ENCODE data around the gene TCEA2.

TCEA2 gene

DNA sequence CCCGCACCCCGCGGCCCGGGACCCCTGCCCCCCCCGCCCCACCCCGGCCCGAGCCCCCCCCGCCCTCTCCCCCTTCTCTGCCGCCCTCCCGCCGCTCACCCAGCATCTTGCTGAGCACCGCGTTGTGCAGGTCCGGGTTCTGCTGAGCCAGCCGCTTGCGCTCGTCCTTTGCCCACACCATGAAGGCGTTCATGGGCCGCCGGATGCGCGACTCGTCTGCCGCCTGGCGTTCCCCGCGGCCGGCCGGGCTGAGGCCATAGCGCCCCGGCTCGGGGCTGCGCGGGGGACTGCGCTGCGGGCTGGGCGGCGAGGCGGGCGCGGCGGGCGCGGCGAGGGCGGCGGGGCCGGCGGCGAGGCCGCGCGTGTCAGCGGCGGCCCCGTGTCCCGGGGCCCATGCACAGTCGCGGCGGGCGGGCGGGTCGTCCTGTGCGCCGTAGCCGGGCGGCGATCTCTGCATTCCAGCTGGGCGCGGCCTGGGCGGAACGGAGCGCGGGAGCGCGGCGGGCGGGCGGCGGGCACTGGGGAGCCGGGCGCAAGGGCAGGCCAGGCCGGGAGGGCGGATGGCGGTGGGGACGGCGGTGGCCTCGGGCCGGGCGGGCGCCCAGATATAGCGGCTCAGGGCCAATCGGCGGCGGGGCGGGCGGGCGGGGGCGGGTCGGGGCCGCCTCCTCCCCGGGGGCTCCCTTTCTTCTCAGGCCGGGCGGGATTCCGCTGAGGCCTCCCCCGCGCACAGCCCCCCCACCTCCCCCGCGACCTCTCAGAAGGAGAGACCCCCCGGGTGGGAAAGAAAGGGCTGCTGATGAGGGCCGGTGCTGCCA is 13.7 kb upstream of the TCEA2 start, which contains the start of gene SOX18:
Gene SOX18, minus strand, starts transcription at position 580 of the 818 bp plus-strand sequence. Its CDS starts 123 bp downstream, at position 457.
- no peak for DNase-seq (ENCODE audit: low read depth)

DNA sequence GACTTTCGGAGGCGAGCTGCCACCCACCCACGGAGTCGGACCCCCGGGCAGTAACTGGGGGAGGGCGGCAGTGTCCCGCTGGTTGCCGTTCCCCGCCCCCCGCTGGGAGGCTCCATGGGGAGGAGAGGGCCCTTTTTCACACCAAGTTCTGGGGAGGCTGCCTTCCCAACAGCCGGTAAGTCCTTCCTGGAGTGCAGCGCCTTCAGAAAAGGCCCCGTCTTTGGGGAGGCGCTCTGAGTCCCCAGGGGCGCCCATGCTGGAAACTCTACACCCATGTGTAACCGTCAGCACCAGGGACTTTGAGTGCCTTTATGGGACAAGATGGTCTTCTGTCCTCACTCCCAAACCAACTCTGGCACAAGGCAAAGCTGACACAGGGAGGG is 13.1 kb upstream of the TCEA2 start:
- DNase-seq (ENCODE audit: low read depth), result no peak

DNA sequence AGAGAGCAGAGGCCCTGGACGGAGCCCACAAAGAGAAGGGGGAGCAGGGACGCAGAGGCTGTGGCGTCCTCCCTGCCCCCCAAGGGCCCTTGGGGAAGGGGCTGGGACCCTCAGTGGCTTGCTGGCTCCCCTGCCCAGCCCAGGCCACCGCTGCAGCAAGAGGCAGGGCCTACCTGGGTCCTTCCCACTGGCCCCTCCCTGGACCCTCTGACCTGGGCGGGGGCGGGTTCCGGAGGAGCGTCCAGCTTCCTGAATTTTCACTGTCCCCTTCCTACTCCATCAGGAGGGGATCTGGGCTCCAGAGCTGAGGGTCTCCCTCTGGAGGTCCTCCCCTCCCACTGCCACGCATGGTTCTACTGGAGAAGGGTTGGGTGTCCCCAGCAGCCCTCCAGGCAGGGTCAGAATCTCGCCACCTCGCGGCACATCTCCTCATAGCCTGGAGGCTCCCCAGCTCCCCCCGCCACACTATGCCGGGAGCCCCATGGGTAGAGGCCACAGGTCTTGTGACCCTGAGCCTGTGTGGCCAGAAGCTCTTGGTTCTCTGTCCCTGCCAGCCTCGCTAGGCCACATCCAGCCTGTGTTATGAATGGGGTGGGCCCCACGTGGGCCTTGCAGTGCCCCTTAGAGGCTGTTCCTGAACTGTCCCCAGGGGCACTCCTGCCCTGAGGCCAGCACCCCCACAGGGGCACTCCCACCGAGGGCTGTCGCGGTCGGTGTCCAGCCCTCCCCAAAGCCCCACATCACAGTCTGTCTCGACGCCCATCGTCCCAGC is 12.6 kb upstream of the TCEA2 start:
- no peak for DNase-seq (ENCODE audit: low read depth)

DNA sequence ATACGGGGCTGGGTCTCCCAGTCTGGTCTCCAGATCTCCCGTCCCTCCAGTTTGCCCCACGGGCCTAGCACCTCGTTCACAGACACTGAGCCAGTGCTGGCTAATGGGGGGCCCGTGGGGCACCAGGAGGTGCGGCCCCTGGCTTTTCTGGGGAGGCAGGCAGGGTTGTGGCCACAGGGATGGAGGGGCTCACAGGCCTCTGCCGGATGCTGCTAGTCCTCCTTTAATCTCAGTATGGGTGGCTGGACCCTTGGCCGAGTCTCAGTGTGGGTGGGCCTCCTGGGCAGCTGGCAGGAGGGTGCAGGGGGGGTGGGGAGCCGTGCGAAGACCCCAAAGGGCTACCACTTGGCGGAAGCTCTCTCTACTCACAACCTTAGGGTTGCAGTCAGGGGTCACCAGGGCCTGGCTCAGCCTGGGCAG is 12.0 kb upstream of the TCEA2 start:
- DNase-seq (ENCODE audit: low read depth), result no peak

DNA sequence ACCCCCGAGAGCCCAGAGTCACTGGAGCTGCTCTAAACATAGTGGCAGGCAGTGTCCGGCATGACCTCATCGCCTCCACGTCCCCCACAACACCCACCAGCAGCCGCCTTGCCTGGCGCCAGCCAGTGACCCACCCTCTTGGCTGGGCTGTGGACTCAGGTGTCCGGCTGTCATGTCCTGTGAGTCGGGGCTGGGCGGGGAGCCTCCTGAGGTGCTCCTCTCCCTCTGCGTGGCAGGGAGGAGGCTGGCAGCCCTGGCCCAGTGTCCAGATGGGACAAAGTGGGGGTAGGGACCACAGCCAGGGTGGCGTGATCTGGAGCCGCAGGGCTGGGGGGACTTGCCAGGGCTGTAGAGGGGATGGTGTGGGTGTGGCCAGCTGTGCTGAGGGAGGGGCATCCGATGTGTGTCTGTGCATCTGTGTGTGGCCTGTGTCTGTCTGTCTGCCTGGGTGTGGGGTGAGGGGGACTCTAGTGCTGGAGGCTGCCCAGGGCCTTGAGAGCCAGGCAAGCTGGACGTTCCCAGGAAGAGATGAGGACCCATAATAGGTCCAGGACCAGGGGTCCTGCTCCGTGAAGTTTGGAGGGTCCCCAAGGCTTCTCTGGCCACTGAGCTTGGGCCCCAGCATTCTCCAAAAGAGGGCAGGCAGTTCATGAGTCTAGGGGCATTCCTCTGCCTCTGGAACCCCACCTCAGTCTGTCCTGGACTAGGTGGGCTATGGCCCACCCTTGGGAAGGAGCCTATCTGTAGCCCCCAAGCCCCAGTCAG is 11.3 kb upstream of the TCEA2 start:
- no peak for DNase-seq (ENCODE audit: low read depth)

DNA sequence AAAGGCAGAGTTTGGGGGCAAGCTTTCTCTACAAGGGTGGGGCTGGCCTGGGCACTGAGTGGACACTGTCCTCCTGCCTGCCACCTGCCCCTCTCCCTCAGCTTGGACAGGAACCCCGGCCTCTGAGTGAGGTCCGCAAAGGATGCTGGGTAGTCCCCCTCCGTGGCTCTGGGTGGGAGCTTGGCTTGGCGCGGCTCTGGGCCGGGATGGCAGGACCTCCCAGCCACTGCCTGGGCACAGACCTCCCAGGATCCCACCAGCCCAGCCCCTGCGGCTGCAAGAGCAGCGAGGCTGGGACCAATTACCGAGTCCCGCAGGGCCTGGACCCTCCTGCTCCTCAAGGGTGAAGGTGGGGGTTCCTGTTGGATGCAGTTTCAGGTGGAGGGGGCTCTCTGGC is 10.7 kb upstream of the TCEA2 start:
- no peak for DNase-seq (ENCODE audit: low read depth)

DNA sequence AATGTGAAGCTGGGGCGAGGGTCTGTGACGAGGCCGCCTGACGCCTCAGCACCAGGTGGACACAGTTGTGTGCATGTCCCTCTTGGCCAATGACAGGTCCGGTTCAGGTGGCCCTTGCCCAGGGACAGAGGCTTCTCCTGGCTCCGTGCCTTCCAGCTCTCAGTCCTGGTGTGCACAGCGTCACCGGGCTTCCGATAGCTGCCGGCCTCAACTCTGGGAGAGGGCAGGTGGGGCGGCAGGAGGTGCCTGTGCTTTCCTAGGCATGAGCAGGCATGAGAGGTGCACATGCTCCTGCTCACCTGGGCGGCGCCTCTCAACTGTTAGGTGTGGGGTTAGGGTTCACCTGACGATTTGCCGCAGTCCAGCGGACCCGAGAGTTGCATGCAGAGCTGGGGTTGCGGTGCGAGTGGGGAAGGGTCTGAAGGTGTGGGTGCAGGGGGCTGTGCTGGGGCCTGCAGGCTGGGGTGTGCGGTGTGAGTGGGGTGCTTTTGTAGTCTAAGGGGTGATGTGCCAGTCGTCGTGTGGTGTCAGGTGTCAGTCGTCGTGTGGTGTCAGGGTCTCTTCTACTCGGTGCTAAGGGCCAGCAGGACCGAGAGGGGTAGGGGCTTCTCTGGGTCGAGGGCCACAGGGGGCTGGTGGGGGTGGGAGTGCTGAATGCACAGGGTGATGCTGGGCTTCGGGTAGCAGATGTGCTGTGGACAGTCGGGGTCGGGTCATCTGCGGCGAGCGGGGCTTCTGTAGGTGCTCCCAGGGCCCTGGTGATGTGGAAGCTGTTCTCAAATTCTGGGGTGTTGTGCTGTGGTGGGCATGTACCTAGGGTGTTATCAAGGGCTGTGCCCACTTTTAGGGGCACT is 9.8 kb upstream of the TCEA2 start:
- no peak for DNase-seq (ENCODE audit: low read depth)

DNA sequence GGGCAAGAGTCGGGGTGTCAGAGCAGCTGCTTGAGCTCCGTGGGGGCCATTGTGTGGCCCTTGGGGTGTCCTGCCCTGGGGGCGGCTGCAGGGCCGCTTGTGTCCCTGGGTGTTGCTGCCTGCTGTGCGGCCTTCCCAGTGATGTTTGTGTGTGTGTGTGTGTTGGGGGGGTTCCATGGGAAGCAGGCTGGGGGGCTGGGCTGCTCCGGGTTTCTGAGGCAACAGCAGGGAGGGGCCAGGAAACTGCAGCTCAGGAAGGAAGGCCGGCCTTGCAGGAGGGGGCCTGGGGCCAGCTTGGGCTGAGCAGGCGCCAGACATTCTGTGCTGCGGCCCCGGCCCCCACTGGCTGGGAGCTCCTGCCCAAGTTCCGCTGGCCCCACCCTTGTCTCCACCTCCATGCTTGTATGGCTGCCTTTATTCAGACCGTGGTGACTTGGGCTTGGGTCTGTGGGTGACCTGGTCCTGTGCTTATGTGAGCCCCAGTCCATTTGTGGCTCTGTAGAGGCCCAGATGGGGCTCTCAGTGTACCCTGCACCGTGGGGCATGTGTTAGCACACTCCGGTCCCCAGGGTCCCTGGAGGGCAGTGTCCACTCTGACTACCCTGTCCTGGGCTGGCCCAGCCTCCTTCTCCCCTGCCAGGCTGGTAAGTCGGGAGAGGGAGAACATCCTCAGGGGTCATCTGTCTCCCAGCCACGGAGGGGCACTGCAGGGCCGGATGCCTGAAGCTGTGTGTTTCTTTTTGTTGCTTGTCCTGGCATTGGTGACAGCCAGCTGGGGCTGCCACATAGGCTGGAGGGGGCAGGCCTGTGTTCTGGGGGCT is 8.9 kb upstream of the TCEA2 start:
- DNase-seq (ENCODE audit: low read depth), result peak; percentile 84

DNA sequence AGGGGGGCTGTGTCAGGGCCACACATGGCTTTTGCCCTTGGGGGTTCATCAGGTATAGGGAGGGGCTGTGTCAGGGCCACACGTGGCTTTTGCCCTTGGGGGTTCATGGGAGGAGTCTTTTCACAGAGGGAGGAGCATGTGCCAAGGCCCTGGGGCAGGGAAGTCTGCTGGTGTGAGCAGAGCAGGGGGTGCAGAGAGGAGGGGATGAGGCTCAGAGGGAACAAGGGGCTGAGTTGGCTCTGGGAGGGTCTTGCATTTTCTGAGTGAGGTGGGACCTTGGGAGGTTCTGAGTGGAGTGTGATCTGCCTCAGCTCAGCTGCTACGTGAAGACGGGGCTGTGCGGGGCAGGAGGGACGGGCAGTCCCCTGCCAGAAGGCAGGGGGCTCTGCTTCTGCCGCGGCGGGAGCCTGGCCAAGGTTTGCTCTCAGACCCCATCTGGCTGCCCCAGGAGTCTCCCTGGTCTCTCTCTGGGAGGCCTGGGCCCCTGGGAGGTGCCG is 7.6 kb upstream of the TCEA2 start:
- no peak for DNase-seq (ENCODE audit: low read depth)

DNA sequence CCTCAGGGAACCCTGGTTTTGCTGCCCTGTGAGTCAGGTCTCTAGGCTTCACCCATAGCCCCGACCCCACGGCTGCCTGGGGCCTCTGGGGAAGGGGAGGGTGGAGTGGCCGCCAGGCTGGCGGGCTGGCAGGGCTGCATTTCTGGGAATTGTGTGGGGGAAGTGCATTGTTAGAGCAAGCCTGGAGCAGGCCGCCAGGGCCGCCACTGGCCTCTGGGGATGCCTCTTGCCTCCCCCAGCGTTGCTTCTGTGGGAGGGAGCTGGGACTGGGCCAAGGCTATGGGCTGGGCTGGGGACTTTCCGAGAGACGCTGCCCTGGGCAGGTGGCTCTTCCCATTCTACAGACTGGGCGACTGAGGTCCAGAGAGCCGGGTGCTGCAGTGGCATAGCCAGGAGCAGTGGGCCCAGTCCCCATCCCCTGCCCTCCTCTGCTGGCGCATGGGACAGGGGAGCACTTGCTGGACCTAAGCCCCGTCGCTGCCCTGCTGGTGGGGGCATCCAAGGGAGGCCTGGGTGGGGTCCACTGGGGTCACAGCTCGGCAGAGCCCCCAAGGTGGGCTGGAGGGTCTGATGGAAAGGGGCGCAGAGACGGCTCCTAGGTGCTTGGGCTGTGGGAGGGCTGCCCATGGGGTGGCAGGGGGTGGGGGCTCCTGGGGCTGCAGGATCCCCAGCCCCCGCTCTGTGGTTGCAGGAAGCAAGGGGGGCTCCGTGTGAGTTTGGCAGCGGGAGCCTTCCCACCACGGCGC is 6.9 kb upstream of the TCEA2 start:
- no peak for DNase-seq (ENCODE audit: low read depth)

DNA sequence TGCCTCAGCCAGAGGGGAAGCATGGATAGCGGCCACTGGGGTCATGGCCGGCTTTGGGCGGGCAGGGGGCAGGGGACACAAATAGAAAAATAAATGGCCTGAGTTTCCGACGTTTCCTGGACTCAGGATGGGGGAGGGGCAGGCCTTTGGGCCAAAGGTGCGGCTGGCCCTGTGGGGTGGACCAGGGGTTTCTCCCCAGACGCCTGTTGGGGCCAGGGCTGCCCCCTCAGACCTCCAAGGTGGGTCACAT is 6.4 kb upstream of the TCEA2 start:
- no peak for DNase-seq (ENCODE audit: low read depth)

DNA sequence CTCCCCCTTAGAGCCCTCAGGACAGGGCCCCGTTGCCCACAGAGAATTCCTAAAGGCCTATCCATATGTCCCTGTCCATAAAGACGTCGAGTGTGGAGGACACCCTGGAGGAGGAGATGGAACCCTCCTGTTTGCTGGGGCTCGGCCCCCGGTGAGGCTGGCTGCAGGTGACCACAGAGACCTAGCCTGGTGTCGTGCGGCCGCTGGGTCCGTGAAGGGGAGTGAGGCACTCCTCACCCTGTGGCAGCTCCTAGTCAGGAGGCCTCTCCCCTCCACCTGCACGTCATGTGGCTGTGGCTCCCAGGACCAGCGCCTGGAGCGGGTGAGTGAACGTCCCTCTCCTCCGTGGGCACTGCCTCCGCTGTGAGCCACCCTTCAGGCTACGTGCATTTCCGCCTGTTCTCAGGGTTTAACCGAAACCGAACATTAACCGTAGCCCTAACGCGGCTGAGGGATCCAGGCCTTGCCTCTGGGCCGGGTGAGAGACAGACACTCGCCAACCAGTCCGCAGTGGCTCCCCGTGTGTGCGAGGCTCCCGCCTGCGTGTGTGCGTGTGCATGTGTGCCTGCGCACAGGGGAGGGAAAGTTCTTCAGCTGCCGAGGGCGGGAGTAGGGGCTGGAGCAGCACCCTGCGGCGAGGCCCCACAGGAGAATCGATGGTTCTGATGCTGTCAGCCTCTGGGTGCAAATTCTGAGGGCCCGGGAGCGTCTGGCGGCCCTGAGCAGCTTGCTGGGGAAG is 5.9 kb upstream of the TCEA2 start:
- DNase-seq (ENCODE audit: low read depth), result no peak

DNA sequence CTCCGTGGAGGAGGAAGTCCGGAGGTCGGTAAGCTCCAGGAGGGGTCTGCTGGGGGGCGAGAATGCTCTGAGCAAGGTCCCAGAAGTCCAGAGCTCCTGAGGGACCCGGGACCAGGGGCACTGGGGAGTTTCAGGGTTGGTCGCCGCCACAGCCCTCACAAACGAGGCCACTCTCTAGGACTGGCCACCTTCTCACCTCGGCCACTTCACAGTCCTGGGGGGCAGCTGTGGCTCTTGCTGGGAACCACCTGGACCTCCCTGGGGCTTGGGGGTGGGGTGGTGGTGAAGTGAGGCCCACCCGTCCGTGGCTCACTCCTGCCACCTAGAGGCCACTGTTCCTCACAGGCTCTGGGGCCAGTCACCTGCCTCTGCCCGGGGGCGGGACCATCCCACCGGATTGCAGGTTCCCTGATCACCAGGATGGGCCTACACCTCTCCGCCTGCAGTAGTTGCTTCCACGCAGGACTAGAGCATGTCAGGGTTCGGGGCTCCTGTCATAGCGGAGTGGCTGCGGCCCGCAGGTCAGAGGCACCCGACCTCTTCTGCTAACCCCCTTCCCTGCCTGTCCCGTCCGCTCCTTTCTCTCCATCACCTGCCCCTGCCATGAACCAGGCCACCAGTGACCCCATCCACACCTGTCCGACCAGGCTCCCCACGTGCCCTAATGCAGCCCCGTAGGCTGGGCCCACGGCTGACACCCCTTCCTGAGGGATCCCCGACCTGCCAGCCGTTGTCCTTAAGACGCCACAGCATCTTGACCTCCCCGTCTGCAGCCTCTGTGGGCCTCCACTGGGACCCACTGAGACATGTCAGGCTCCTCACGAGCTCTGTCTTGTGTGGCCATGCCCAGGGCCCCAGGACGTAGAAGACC is 5.1 kb upstream of the TCEA2 start:
- DNase-seq (ENCODE audit: low read depth), result no peak

DNA sequence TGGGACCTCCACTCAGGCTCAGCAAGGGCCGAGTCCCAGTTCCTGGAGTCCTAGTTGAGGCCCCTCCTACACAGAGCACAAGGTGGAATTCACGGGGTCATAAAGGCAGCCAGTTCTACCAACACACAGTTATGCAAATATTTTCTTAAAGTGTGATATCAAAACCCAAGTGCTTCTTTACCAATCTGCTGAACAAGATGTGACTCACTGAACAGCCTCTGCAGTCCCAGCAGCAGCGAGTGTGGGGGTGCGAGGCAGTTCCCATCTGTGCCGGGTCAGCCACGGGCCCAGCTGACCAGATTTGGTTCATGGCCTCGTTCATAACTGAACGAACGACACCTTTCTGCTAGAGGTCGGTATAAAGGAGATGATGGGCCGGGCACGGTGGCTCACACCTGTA is 4.5 kb upstream of the TCEA2 start:
- no peak for DNase-seq (ENCODE audit: low read depth)

DNA sequence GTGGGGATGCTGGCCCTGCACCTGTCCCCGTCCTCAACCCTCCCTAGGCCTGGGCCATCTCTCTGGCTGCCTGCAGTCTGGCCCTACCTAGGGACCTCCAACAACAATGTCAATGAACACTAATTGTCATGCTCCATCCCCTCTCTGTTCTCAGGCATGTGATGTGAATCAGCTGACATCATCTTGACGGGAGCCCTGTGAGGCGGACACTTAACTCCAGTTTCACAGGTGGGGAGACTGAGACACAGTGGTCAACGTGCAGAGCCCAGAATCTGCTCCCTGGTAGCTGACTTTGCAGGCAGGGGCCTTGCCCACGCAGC is 762 bp upstream of the TCEA2 start:
- DNase-seq (ENCODE audit: low read depth), result no peak

DNA sequence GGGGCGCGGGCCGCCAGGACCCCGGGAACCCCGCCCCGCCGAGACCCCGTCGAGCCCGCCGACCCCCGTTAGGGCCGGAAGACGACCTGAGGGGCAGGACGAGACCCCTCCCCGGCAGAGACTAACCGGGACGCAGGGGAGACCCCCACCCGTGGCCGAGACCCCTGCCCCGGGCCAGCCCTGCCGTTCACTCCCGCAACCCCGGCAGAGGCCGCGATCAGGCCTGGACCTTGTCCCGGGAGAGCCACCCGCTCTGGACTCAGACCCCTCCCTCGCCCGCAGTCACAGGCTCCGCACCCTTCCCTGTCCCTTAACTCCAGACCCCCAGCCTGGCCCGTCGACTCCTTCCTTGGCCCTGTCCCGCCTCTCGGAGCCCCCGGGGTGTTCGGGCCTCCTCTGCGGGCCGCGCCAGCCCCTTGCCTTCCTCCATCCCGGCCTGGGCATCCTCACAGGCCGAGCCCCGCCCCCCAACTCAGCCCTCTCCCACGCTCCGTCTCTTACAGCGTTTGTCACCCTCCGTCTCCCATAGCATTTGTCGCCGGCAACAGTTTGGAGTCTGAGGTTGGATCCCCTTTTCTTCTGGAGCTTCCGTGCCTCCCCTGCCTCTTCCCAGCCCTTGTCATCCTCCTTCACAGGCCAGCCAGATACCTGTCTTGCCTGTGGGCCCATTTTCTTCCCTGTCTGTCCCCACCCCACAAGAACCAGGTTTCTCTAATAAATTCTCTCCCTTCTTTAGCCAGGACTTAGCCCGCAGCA is 569 bp downstream of the TCEA2 start:
- no peak for DNase-seq (ENCODE audit: low read depth)

DNA sequence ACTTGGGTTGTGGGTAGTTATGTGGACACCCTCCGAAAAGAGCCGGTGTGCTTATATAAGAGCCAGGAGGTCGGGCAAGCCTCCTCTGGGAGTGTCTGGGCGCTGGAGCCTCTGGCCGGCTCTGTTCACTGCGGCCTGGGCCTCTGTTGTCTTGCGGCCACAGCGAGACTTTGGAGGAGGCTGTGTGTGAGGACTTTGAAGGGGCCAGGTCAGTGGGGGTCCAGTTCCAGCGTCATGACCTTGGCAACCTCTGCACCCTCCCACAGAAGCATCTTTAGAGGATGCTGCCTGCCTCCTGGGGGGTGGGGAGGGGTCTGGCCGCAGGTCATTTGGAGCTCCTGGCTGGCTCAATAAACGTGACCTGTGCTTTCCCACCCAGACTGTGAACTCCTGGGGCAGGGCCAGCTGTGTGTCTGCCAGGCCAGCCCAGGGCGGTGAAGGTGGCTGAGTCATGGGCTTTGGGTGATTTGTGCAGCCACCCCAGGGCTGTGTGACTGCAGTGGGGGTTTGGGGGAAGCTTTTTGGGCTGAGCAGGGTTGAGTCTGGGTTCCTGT is 1.2 kb downstream of the TCEA2 start:
- no peak for DNase-seq (ENCODE audit: low read depth)
